Mucosa of rectum (tissue), 2 donors: Measurements from ENCODE around the gene ST6GALNAC5.

Source experiments
- H3K27ac ChIP-seq, 2 donors: one replicate each; pipeline ENCODE4 v1.7.0; 2013; ENCODE audit warnings: inconsistent platforms in 2 of 2, low read depth in 2 of 2, low read length in 2 of 2
- H3K27me3 ChIP-seq, 2 donors: one replicate each; pipeline ENCODE4 v1.7.0; 2013; ENCODE audit warnings: low read length in 2 of 2; ENCODE audit not compliant: control insufficient read depth in 2 of 2, insufficient read depth in 2 of 2
- H3K36me3 ChIP-seq, 2 donors: one replicate each; pipeline ENCODE4 v1.7.0; 2013; ENCODE audit warnings: low read length in 2 of 2; ENCODE audit not compliant: control insufficient read depth in 2 of 2, insufficient read depth in 2 of 2
- H3K4me1 ChIP-seq, 2 donors: one replicate each; pipeline ENCODE4 v1.7.0; 2013; ENCODE audit warnings: low read length in 2 of 2, mild to moderate bottlenecking in 1 of 2; ENCODE audit not compliant: control insufficient read depth in 2 of 2, insufficient read depth in 2 of 2
- H3K4me3 ChIP-seq, 2 donors: one replicate each; pipeline ENCODE4 v1.7.0; 2013; ENCODE audit warnings: low read length in 2 of 2
- H3K9ac ChIP-seq, 2 donors: one replicate each; pipeline ENCODE4 v1.7.0; 2013; ENCODE audit warnings: low read length in 2 of 2, low read depth in 1 of 2, mild to moderate bottlenecking in 1 of 2
- H3K9me3 ChIP-seq, 2 donors: one replicate each; pipeline ENCODE4 v1.7.0; 2013; ENCODE audit warnings: low read length in 2 of 2; ENCODE audit not compliant: control insufficient read depth in 2 of 2
- donor health status: healthy.
- donor health status: Normal muscosa, but diverticular disease.

The ST6GALNAC5 gene

GRCh38 chr1:76933847-76934815, 66.9 kb downstream of the ST6GALNAC5 start:
- H3K9ac ChIP-seq: no peak overlapping the region
- no peak overlapping the region for H3K4me3 ChIP-seq
- no peaks in the 10 kb centered on the region for H3K36me3 ChIP-seq
- H3K9me3 ChIP-seq: no peaks in the 10 kb centered on the region
- H3K4me1 ChIP-seq: no peaks in the 10 kb centered on the region
- H3K27ac ChIP-seq: no peak overlapping the region
- H3K27me3 ChIP-seq: no peaks in the 10 kb centered on the region

- Histone ChIP-seq H3K9me3 (no peaks in the 10 kb centered on the region), H3K4me3 (no peak overlapping the region), H3K4me1 (no peaks in the 10 kb centered on the region), H3K27me3 (no peaks in the 10 kb centered on the region), H3K36me3 (no peaks in the 10 kb centered on the region), H3K9ac (no peak overlapping the region), H3K27ac (no peak overlapping the region)
These were observed 71.0 kb downstream of the ST6GALNAC5 start for GRCh38 chr1:76938304-76938703.

DNA sequence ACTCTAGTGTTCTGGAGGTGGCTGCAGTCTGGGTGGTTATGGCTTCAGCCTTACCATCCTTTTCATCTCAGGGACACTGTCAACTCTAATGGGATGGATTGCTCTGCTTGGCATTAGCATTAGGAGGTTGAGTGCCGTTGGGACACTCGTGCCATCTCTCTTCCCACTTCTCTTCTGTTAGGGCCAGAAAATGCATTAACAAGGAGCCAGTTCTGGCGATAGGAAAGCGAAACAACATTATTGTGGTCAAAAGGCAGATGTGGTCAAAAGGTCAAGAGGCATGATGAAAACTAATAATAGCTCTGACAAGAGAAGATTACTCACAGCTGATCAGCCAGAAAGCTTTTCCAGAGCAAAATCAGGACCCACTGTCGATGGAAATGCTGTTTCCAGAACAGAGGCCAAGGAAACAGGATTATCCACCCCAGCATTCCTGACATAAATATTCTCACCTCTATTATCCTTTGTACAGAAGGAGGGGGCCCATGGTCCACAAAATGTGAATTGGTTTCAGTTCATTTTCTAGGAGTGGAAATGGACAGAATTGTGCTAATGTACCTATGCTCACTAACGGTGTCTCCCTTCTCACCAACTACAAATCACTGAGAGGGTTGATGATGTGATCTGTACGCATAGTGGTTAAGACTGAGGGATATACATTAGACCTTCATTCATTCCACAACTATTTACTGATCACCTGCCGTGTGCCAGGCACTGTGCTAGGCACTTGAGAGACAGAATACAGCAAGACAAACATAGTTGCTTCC, 72.0 kb downstream of the ST6GALNAC5 start:
- Histone ChIP-seq H3K4me3 (no peak overlapping the region), H3K9me3 (no peaks in the 10 kb centered on the region), H3K4me1 (no peaks in the 10 kb centered on the region), H3K27ac (no peak overlapping the region), H3K9ac (no peak overlapping the region), H3K27me3 (no peaks in the 10 kb centered on the region), H3K36me3 (no peaks in the 10 kb centered on the region)

- no peak overlapping the region for H3K27ac ChIP-seq
- no peaks in the 10 kb centered on the region for H3K27me3 ChIP-seq
- no peak overlapping the region for H3K9ac ChIP-seq
- H3K4me3 ChIP-seq: no peak overlapping the region
- H3K4me1 ChIP-seq: no peaks in the 10 kb centered on the region
- no peaks in the 10 kb centered on the region for H3K36me3 ChIP-seq
- no peaks in the 10 kb centered on the region for H3K9me3 ChIP-seq
These were observed 72.5 kb downstream of the ST6GALNAC5 start for GRCh38 chr1:76939817-76940216.

DNA sequence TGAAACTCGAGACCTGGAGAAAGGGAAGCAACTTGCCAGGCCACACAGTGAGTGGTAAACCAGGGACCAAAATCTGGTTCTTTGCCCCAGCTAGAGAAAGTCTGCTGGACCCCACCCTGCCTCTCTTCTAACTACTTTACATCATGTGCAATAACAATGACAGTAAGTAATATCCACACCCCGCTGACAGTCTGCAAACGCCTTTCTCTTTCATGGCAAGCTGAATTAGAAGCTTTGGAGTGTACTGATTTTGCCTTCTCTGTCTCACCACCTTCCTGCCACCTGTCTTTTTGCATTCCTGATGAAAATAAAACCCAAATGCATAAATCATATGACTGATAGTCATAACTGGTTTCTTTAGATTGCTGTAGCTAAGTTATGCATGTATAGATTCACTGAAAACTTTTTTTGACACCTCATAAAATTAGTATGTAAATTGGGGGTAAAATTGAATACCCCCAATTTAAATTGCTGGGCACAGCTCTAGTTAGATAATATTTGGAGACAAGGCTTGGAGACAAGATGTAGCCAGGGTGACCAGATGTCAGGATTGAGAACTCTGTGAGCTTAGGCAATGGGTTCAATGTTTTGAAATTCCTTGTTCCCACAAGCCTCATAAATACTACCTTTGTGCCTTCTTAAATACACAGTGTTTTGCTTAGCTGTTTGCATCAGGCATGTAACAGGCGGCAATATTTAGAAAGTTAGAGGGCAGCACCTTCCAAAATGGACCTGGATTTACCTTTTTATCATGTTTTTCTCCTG, 73.5 kb downstream of the ST6GALNAC5 start:
- no peaks in the 10 kb centered on the region for H3K36me3 ChIP-seq
- H3K27me3 ChIP-seq: no peaks in the 10 kb centered on the region
- H3K9me3 ChIP-seq: no peaks in the 10 kb centered on the region
- no peak overlapping the region for H3K27ac ChIP-seq
- no peaks in the 10 kb centered on the region for H3K4me1 ChIP-seq
- H3K9ac ChIP-seq: no peak overlapping the region
- H3K4me3 ChIP-seq: no peak overlapping the region

- H3K36me3 ChIP-seq: no peaks in the 10 kb centered on the region
- H3K4me1 ChIP-seq: no peaks in the 10 kb centered on the region
- no peak overlapping the region for H3K9ac ChIP-seq
- H3K9me3 ChIP-seq: no peaks in the 10 kb centered on the region
- H3K27me3 ChIP-seq: no peaks in the 10 kb centered on the region
- H3K27ac ChIP-seq: no peak overlapping the region
- no peak overlapping the region for H3K4me3 ChIP-seq
These were observed 75.3 kb downstream of the ST6GALNAC5 start for GRCh38 chr1:76942549-76942948.

DNA sequence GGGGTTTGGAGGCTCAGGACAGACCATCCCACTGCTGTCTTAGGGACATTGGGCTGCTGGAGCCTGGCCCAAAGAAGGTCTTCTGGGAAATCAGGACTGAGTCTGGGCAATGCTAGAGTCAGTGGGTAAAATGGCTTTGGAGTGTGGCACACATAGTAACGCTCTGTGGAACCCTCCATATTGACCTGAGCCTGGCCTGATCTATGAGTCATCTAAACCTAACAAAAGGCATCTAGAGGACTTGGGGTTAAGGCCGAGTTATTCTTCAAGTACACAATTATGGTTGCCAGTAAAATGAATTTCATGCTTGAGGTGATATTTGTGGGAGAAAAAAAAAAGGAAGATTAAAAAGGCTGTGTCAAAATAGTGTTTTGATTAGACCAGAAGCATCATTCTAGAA, 77.7 kb downstream of the ST6GALNAC5 start:
- H3K27ac ChIP-seq: no peak overlapping the region
- no peak overlapping the region for H3K4me3 ChIP-seq
- H3K9ac ChIP-seq: no peak overlapping the region
- no peaks in the 10 kb centered on the region for H3K27me3 ChIP-seq
- no peaks in the 10 kb centered on the region for H3K4me1 ChIP-seq
- H3K9me3 ChIP-seq: no peaks in the 10 kb centered on the region
- H3K36me3 ChIP-seq: no peaks in the 10 kb centered on the region

DNA sequence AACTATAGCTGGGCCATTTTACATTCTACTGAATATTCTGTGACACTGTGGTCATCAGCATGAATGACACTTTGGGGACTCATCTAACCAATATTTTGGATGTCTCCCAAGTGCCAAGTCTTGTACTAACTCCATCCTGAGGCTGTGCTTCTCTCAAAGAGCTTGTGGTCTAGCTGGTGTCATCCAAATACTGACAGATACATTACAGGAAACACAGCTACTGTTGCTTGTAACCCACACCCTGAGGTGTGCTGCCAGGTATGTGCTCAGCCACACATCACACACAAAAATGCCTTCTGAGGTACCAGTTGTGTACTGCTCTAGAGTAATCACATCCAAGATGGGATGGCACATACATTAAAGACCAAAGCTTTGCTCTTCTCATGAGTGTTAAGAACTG, 81.6 kb downstream of the ST6GALNAC5 start:
- Histone ChIP-seq H3K27ac (no peak overlapping the region), H3K9me3 (no peaks in the 10 kb centered on the region), H3K36me3 (no peaks in the 10 kb centered on the region), H3K4me3 (no peak overlapping the region), H3K27me3 (no peaks in the 10 kb centered on the region), H3K9ac (no peak overlapping the region), H3K4me1 (no peaks in the 10 kb centered on the region)

GRCh38 chr1:76949503-76949902, 82.2 kb downstream of the ST6GALNAC5 start:
- no peaks in the 10 kb centered on the region for H3K4me1 ChIP-seq

GRCh38 chr1:76950306-76950705, 83.0 kb downstream of the ST6GALNAC5 start:
- Histone ChIP-seq H3K27me3 (no peaks in the 10 kb centered on the region), H3K4me3 (no peak overlapping the region), H3K27ac (no peak overlapping the region), H3K36me3 (no peaks in the 10 kb centered on the region), H3K4me1 (no peaks in the 10 kb centered on the region), H3K9me3 (no peaks in the 10 kb centered on the region), H3K9ac (no peak overlapping the region)

More at GRCh38 chr1:76949503-76949902, 82.2 kb downstream of the ST6GALNAC5 start:
- Histone ChIP-seq H3K9me3 (no peaks in the 10 kb centered on the region), H3K4me3 (no peak overlapping the region), H3K27ac (no peak overlapping the region), H3K27me3 (no peaks in the 10 kb centered on the region), H3K9ac (no peak overlapping the region), H3K36me3 (no peaks in the 10 kb centered on the region)
